Progenitor cell of endocrine pancreas (in vitro differentiated cells): ENCODE measurements around the gene FOXRED2. TPM values are rescaled to one million over a fixed set of nuclear protein-coding genes. Genes with fewer than 3 reads are reported as not detected.
A peak's percentile ranks its signal among the peaks of the same experiment; 100 is the strongest.
"Not testable (repeated sequence)": the region's sequence is repeated elsewhere in the genome, so short reads cannot be mapped to it uniquely, and the experiment has no call there.

Experiments
- DNase-seq: peaks from one replicate; pipeline ENCODE4 v3.0.0; 2021; ENCODE audit warnings: low spot score; ENCODE audit not compliant: unreplicated experiment
- H3K27ac Mint-ChIP-seq: 2 replicates; pipeline ENCODE4 v1.8.0; 2021; ENCODE audit warnings: mild to moderate bottlenecking, moderate library complexity, mixed read lengths
- H3K27me3 Mint-ChIP-seq: 2 replicates; pipeline ENCODE4 v1.8.0; 2021; ENCODE audit warnings: mixed read lengths
- H3K36me3 Mint-ChIP-seq: 2 replicates; pipeline ENCODE4 v1.8.0; 2022; ENCODE audit warnings: mixed read lengths; ENCODE audit not compliant: insufficient read depth
- H3K4me1 Mint-ChIP-seq: 2 replicates; pipeline ENCODE4 v1.8.0; 2021; ENCODE audit warnings: low read depth, mixed read lengths
- H3K4me3 Mint-ChIP-seq: 2 replicates; pipeline ENCODE4 v1.8.0; 2021; ENCODE audit warnings: low read depth, mild to moderate bottlenecking, moderate library complexity, mixed read lengths
- H3K9me3 Mint-ChIP-seq: 2 replicates; pipeline ENCODE4 v1.8.0; 2021; ENCODE audit warnings: low read depth, mixed read lengths
- CTCF ChIP-seq: fragments of 200-600 bp; sonication (generic); IDR thresholded peaks from one replicate; pipeline ENCODE4 v1.5.0; 2021; ENCODE audit warnings: antibody characterized with exemption, mild to moderate bottlenecking; ENCODE audit not compliant: unreplicated experiment
- total RNA-seq: library from RNA; stranded (reverse); gene quantifications from 2 replicates; pipeline ENCODE4 v1.2.1, GENCODE V29; 2021

FOXRED2 gene
- total RNA-seq, 1 donor from 2014 or later = 23.5 TPM

- Mint-ChIP-seq H3K27ac (peak within 1 kb of the TSS; percentile 99), H3K27me3 (no peaks in the 10 kb centered on the region), H3K4me3 (peak within 1 kb of the TSS; percentile 89), H3K36me3 (peaks cover 18% of the 10 kb centered on the region), H3K4me1 (peaks cover 4% of the 10 kb centered on the region), H3K9me3 (peaks cover 3% of the 10 kb centered on the region)
- DNase-seq = peak; percentile 94
- TF ChIP-seq CTCF = no peak
Measured at GRCh38 chr22:36528795-36529751, 22.2 kb upstream of the FOXRED2 start, which contains the start of gene EIF3D. TSS of gene EIF3D (minus strand) at chr22:36529166. CDS start at chr22:36526121, 3,045 bp downstream.

- H3K4me3 Mint-ChIP-seq = peak overlapping the region; percentile 89
- TF ChIP-seq CTCF = no peak
- no peaks in the 10 kb centered on the region for H3K27me3 Mint-ChIP-seq
- DNase-seq = no peak
- peaks cover 4% of the 10 kb centered on the region for H3K4me1 Mint-ChIP-seq
- peak overlapping the region; percentile 99 for H3K27ac Mint-ChIP-seq
- H3K9me3 Mint-ChIP-seq = peaks cover 3% of the 10 kb centered on the region
- peaks cover 19% of the 10 kb centered on the region for H3K36me3 Mint-ChIP-seq
Measured at GRCh38 chr22:36528341-36528740, 21.5 kb upstream of the FOXRED2 start.

- DNase-seq = no peak
- H3K9me3 Mint-ChIP-seq = no peaks in the 10 kb centered on the region
- H3K4me3 Mint-ChIP-seq = no peak overlapping the region
- no peaks in the 10 kb centered on the region for H3K27me3 Mint-ChIP-seq
- H3K36me3 Mint-ChIP-seq = peaks cover 39% of the 10 kb centered on the region
- H3K27ac Mint-ChIP-seq = no peak overlapping the region
- H3K4me1 Mint-ChIP-seq = peaks cover 2% of the 10 kb centered on the region
- no peak for TF ChIP-seq CTCF
Measured at GRCh38 chr22:36522662-36523061, 15.8 kb upstream of the FOXRED2 start.

GRCh38 chr22:36520423-36520822, 13.6 kb upstream of the FOXRED2 start:
- Mint-ChIP-seq H3K27me3 (no peaks in the 10 kb centered on the region), H3K9me3 (no peaks in the 10 kb centered on the region), H3K27ac (no peak overlapping the region), H3K36me3 (peaks cover 43% of the 10 kb centered on the region), H3K4me1 (no peaks in the 10 kb centered on the region), H3K4me3 (no peak overlapping the region)
- DNase-seq = no peak
- no peak for TF ChIP-seq CTCF

- H3K27me3 Mint-ChIP-seq, H3K27ac Mint-ChIP-seq, H3K4me3 Mint-ChIP-seq, DNase-seq, H3K4me1 Mint-ChIP-seq, H3K9me3 Mint-ChIP-seq: not testable (repeated sequence)
- peaks cover 42% of the 10 kb centered on the region for H3K36me3 Mint-ChIP-seq
Measured at GRCh38 chr22:36519906-36520305, 13.1 kb upstream of the FOXRED2 start.
